IMR-90 (cell line): ENCODE results near the gene ABTB2. TPM values are rescaled to one million over a fixed set of nuclear protein-coding genes. Genes with fewer than 3 reads are reported as not detected.
"Not testable (repeated sequence)": the region's sequence is repeated elsewhere in the genome, so short reads cannot be mapped to it uniquely, and the experiment has no call there.

Experiments
- ATAC-seq: fragments of 200-7000 bp; cut with Tn5 transposase; 2 replicates; pipeline ENCODE4 v1.9.1; 2020; ENCODE audit warnings: low read depth, mild to moderate bottlenecking, moderate library complexity
- BruUV-seq: library from RNA; stranded (reverse); fragments of 400-500 nt; replicated peaks from 2 replicates; lab custom pipeline; 2021; lab: Mats Ljungman, UMichigan
- CTCF ChIA-PET: fragments of 300-600 bp; formaldehyde crosslinking; extraction: SDS; loops from one replicate; lab custom pipeline; 2021; ENCODE audit warnings: antibody characterized with exemption; lab: Yijun Ruan, JAX
- POLR2A ChIA-PET: fragments of 300-600 bp; sonication (Branson Sonifier 250); formaldehyde crosslinking; loops from one replicate; lab custom pipeline; 2022; ENCODE audit warnings: antibody characterized with exemption; ENCODE audit not compliant: unreplicated experiment; lab: Charles Lee
- DNase-seq: peaks from one replicate; pipeline ENCODE4 v3.0.0; 2013
- H2AFZ ChIP-seq: replicated peaks from 2 replicates; pipeline ENCODE3; 2013; ENCODE audit warnings: low read length, mild to moderate bottlenecking; ENCODE audit not compliant: poor library complexity
- H2AK5ac ChIP-seq: 2 replicates; pipeline ENCODE4 v1.6.1; 2013; ENCODE audit warnings: low read depth, low read length, inconsistent platforms
- H2AK9ac ChIP-seq: replicated peaks from 2 replicates; pipeline ENCODE3; 2013; ENCODE audit warnings: mild to moderate bottlenecking, low read depth, low read length, moderate library complexity; ENCODE audit not compliant: poor library complexity
- H2BK120ac ChIP-seq: 2 replicates; pipeline ENCODE4 v1.6.1; 2013; ENCODE audit warnings: low read depth, low read length, inconsistent platforms
- H2BK15ac ChIP-seq: 3 replicates; pipeline ENCODE4 v1.6.1; 2013; ENCODE audit warnings: low read depth, low read length, inconsistent platforms
- H2BK20ac ChIP-seq: 2 replicates; pipeline ENCODE4 v1.6.1; 2013; ENCODE audit warnings: low read depth, mild to moderate bottlenecking, inconsistent platforms, low read length, moderate library complexity
- H2BK5ac ChIP-seq: 2 replicates; pipeline ENCODE4 v1.6.1; 2013; ENCODE audit warnings: mild to moderate bottlenecking, low read depth, low read length, inconsistent platforms; ENCODE audit not compliant: poor library complexity, severe bottlenecking
- H3K14ac ChIP-seq: replicated peaks from 2 replicates; pipeline ENCODE4 v1.6.1; 2013; ENCODE audit warnings: low read depth, low read length, inconsistent platforms
- H3K18ac ChIP-seq: 2 replicates; pipeline ENCODE4 v1.6.1; 2013; ENCODE audit warnings: low read depth, low read length, control low read depth
- H3K23ac ChIP-seq: 2 replicates; pipeline ENCODE4 v1.6.1; 2013; ENCODE audit warnings: low read depth, low read length, inconsistent platforms
- H3K27ac ChIP-seq: 2 replicates; pipeline ENCODE4 v1.5.1; 2013; ENCODE audit warnings: mild to moderate bottlenecking, control low read depth, low read length; ENCODE audit not compliant: insufficient read depth
- H3K27me3 ChIP-seq: 2 replicates; pipeline ENCODE4 v1.6.1; 2013; ENCODE audit warnings: low read length; ENCODE audit not compliant: control insufficient read depth, insufficient read depth
- H3K36me3 ChIP-seq: 2 replicates; pipeline ENCODE4 v1.6.1; 2013; ENCODE audit warnings: low read length, mixed read lengths; ENCODE audit not compliant: control insufficient read depth, insufficient read depth
- H3K4ac ChIP-seq: 2 replicates; pipeline ENCODE4 v1.6.1; 2013; ENCODE audit warnings: low read depth, low read length, inconsistent platforms
- H3K4me1 ChIP-seq: 2 replicates; pipeline ENCODE4 v1.6.1; 2013; ENCODE audit warnings: low read length, mixed read lengths; ENCODE audit not compliant: control insufficient read depth, insufficient read depth
- H3K4me2 ChIP-seq: 2 replicates; pipeline ENCODE4 v1.6.1; 2013; ENCODE audit warnings: low read depth, mild to moderate bottlenecking, control low read depth, low read length, moderate library complexity
- H3K4me3 ChIP-seq: 2 replicates; pipeline ENCODE4 v1.5.1; 2013; ENCODE audit warnings: low read depth, mild to moderate bottlenecking, control low read depth, low read length, moderate library complexity; ENCODE audit not compliant: insufficient read depth
- H3K56ac ChIP-seq: 2 replicates; pipeline ENCODE4 v1.6.1; 2013; ENCODE audit warnings: low read length, inconsistent platforms; ENCODE audit not compliant: insufficient read depth; ENCODE audit errors: extremely low read depth
- H3K79me1 ChIP-seq, 2 experiments: 2 replicates each; pipeline ENCODE4 v1.6.1; 2013; ENCODE audit warnings: low read length in 2 of 2, inconsistent platforms in 1 of 2, low read depth in 1 of 2
- H3K9ac ChIP-seq: 2 replicates; pipeline ENCODE4 v1.6.1; 2013; ENCODE audit warnings: low read depth, low read length, control low read depth
- H3K9me1 ChIP-seq: 2 replicates; pipeline ENCODE4 v1.6.1; 2013; ENCODE audit warnings: low read length, inconsistent platforms; ENCODE audit not compliant: insufficient read depth
- H3K9me3 ChIP-seq: 2 replicates; pipeline ENCODE4 v1.6.1; 2013; ENCODE audit warnings: low read length; ENCODE audit not compliant: control insufficient read depth, insufficient read depth
- H4K20me1 ChIP-seq: 2 replicates; pipeline ENCODE4 v1.6.1; 2013; ENCODE audit warnings: low read length, inconsistent platforms; ENCODE audit not compliant: insufficient read depth
- H4K5ac ChIP-seq: 2 replicates; pipeline ENCODE4 v1.6.1; 2013; ENCODE audit warnings: mild to moderate bottlenecking, low read depth, low read length, control low read depth
- H4K8ac ChIP-seq, 2 experiments: 2 replicates each; pipeline ENCODE4 v1.6.1; 2013; ENCODE audit warnings: low read depth in 2 of 2, low read length in 2 of 2, control low read depth in 1 of 2, inconsistent platforms in 1 of 2
- H4K91ac ChIP-seq: 2 replicates; pipeline ENCODE4 v1.6.1; 2013; ENCODE audit warnings: low read depth, low read length, inconsistent platforms; ENCODE audit not compliant: insufficient read depth
- WGBS, 2 experiments: methylation state at CpG; one replicate each; pipeline versions ENCODE4 v1.1.5 to v1.1.7; 2013; ENCODE audit warnings: missing lambda C conversion rate in 2 of 2; ENCODE audit not compliant: insufficient read length in 1 of 2; ENCODE audit errors: extremely low coverage in 2 of 2; 5-methylcytosine and 5-hydroxymethylcytosine counted together
- dilution Hi-C: fragments of 300-500 bp; cut with HindIII; formaldehyde crosslinking; loops from one replicate; pipeline ENCODE4 v1.14.3; 2018; ENCODE audit warnings: low sequenced_read_pairs; ENCODE audit not compliant: unreplicated experiment
- in situ Hi-C: fragments of 300-500 bp; cut with MboI; formaldehyde crosslinking; loops from 3 replicates; pipeline ENCODE4 v1.14.3; 2019; ENCODE audit warnings: low sequenced_read_pairs, inconsistent platforms, mixed read lengths
- intact Hi-C: fragments of 100-400 bp; cut with micrococcal nuclease; formaldehyde crosslinking; loops from 2 replicates; pipeline ENCODE4 v1.10.0; 2022
- polyA plus RNA-seq, 3 experiments: library from polyadenylated mRNA; depleted of rRNA; stranded (reverse); fragments of >200 nt; gene quantifications; 2 replicates each; pipeline ENCODE4 v1.2.3, GENCODE V29; 2012; ENCODE audit warnings: low replicate concordance in 1 of 3
- total RNA-seq: library from RNA; depleted of rRNA; stranded (reverse); fragments of >200 nt; gene quantifications from 2 replicates; pipeline ENCODE4 v1.2.3, GENCODE V29; 2012

ABTB2 gene
- total and polyA plus RNA-seq, 2 of the 4 experiments (the other 2 are of a cell fraction): 0.18 to 2.0 TPM

GRCh38 chr11:34218756-34219155 is 139.1 kb downstream of the ABTB2 start:
- H3K36me3 ChIP-seq, H3K9ac ChIP-seq, H3K9me1 ChIP-seq, dilution Hi-C loops, H3K56ac ChIP-seq, H3K79me1 ChIP-seq, H4K91ac ChIP-seq, H2BK15ac ChIP-seq, H2AK5ac ChIP-seq, H4K8ac ChIP-seq, CTCF ChIA-PET, POLR2A ChIA-PET, H3K27me3 ChIP-seq, H2BK120ac ChIP-seq, H3K27ac ChIP-seq, ATAC-seq, H4K5ac ChIP-seq, H3K18ac ChIP-seq, in situ Hi-C loops, H2AK9ac ChIP-seq, H3K9me3 ChIP-seq, H3K4me2 ChIP-seq, H4K20me1 ChIP-seq, H2BK5ac ChIP-seq, H3K4ac ChIP-seq, intact Hi-C loops, BruUV-seq, H3K23ac ChIP-seq, H3K4me3 ChIP-seq, H3K14ac ChIP-seq, H2AFZ ChIP-seq, H2BK20ac ChIP-seq, DNase-seq: not testable (repeated sequence)
- H3K4me1 ChIP-seq: peaks cover 12% of the 10 kb centered on the region; the same call in 1 of the 2 replicates
- WGBS, 2 experiments: no CpG with 5 or more reads among the region's 2 CpGs
